ENCODE measurements around the gene PADI3. TPM values are rescaled to one million over a fixed set of nuclear protein-coding genes. Genes with fewer than 3 reads are reported as not detected.

The PADI3 gene
- total and polyA plus RNA-seq, 2 donors (not counting 3 experiments of a cell fraction or from before 2014, with no cell fraction given), result not detected

DNA sequence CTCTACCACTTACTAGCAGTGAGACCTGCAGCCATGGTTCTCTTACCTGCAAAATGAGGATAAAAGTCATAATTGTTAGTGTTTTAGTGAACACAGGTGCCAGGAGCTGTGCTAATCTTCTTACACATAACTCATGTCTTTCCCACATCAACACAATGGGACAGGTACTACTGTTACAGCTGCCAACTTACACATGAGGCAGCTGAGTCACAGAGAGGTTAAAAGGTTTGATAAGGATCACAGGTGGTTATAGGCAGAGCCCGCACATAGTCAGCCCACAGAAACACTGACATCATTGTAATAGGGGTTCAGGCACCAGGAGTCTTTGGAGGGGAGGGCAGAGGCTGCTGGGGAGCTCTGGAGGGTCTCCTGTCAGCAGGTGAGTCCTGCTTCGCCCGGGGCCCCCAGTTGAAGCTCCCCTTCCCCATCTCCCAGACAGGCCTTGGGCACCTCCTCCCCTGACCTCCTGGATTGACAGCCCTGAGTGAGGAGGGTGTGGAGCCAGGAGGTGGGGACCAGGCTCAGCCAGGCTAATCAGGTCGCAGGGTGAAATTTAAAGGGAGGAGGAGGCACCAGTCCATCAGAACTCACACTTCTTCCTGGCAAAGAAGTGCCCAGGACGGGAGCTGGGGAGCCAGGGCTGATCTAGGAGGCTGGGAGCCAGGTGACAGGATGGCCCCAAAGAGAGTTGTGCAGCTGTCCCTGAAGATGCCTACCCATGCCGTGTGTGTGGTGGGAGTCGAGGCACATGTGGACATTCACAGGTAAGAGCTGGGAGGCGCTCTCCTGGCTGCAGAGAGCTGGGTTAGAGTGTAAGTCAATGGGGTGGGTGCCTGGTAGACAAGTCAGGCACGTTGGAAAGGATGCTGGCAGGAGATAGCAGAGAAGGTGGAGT is 44.1 kb upstream of the PADI3 start, which contains the start of gene PADI1:
Gene PADI1, plus strand, starts transcription at position 583 of the 895 bp plus-strand sequence. Its CDS starts 90 bp downstream, at position 673.
- DNase-seq (ENCODE audit: low read depth, low spot score) (no peak), FAIRE-seq (no peak)
- Histone ChIP-seq H3K27ac (ENCODE audit: insufficient read depth, low read depth, low read length) (no peak within 1 kb of the TSS), H3K36me3 (ENCODE audit: control insufficient read depth in 2 of 2, extremely low read depth in 1 of 2, insufficient read depth in 2 of 2, low read length in 2 of 2) (no peaks in the 10 kb centered on the region), H3K9me1 (replicated peaks; ENCODE audit: control insufficient read depth, extremely low read depth, insufficient read depth, low read length) (no peaks in the 10 kb centered on the region), H3K4me2 (ENCODE audit: insufficient read depth, low read length) (no peak within 1 kb of the TSS), H3K9ac (replicated peaks; ENCODE audit: extremely low read depth, insufficient read depth, low read length) (no peak within 1 kb of the TSS), H3K79me2 (ENCODE audit: control insufficient read depth, insufficient read depth, low read length) (no peaks in the 10 kb centered on the region), H3K4me1 (ENCODE audit: control insufficient read depth, extremely low read depth, insufficient read depth, low read length) (no peaks in the 10 kb centered on the region), H4K20me1 (replicated peaks; ENCODE audit: control insufficient read depth, extremely low read depth, insufficient read depth, low read length) (no peaks in the 10 kb centered on the region), H3K27me3 (ENCODE audit: control insufficient read depth in 2 of 2, insufficient read depth in 2 of 2, low read length in 2 of 2) (no peaks in the 10 kb centered on the region), H3K4me3 (replicated peaks in 1 of 3; ENCODE audit: insufficient read depth in 1 of 3, low read depth in 1 of 3, low read length in 3 of 3) (no peak within 1 kb of the TSS), H2AFZ (ENCODE audit: low read depth, low read length) (no peak within 1 kb of the TSS), H3K9me3 (replicated peaks; ENCODE audit: control insufficient read depth, insufficient read depth, low read length) (no peaks in the 10 kb centered on the region)
- intact Hi-C loops (cut with micrococcal nuclease), result no loop called here
- ChIA-PET POLR2A (no interaction called here), CTCF (no interaction called here)
- BruUV-seq (replicated peaks), result no TSS peak
- TF ChIP-seq MYC (IDR thresholded peaks at IDR 0.05; ENCODE audit: low read depth, low read length), result no peak
- TF ChIP-seq, protein P1, sequence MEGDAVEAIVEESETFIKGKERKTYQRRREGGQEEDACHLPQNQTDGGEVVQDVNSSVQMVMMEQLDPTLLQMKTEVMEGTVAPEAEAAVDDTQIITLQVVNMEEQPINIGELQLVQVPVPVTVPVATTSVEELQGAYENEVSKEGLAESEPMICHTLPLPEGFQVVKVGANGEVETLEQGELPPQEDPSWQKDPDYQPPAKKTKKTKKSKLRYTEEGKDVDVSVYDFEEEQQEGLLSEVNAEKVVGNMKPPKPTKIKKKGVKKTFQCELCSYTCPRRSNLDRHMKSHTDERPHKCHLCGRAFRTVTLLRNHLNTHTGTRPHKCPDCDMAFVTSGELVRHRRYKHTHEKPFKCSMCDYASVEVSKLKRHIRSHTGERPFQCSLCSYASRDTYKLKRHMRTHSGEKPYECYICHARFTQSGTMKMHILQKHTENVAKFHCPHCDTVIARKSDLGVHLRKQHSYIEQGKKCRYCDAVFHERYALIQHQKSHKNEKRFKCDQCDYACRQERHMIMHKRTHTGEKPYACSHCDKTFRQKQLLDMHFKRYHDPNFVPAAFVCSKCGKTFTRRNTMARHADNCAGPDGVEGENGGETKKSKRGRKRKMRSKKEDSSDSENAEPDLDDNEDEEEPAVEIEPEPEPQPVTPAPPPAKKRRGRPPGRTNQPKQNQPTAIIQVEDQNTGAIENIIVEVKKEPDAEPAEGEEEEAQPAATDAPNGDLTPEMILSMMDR (IDR thresholded peaks at IDR 0.05; ENCODE audit: extremely low read depth in 1 of 2, insufficient read depth in 1 of 2, low read depth in 1 of 2, low read length in 2 of 2), result no peak
- TF ChIP-seq EZH2 (IDR thresholded peaks at IDR 0.05; ENCODE audit: borderline replicate concordance, low read depth, low read length, severe bottlenecking), result no peak
- no peak for TF ChIP-seq JUN (IDR thresholded peaks at IDR 0.05; ENCODE audit: borderline replicate concordance, insufficient read depth, insufficient read length, low read depth)
- no peak for TF ChIP-seq MAX (IDR thresholded peaks at IDR 0.05; ENCODE audit: insufficient read depth, insufficient read length)
- TF ChIP-seq POLR2A (IDR thresholded peaks at IDR 0.05; ENCODE audit: low read depth, low read length), result no peak
- TF ChIP-seq GATA2 (IDR thresholded peaks at IDR 0.05; ENCODE audit: insufficient read depth, insufficient read length, low read depth, low read length), result no peak
- TF ChIP-seq FOS (IDR thresholded peaks at IDR 0.05; ENCODE audit: borderline replicate concordance, insufficient read depth, low read length), result no peak
- no peak for TF ChIP-seq POLR2AphosphoS5 (IDR thresholded peaks at IDR 0.05; ENCODE audit: insufficient read depth, low read depth, low read length)
- dilution Hi-C loops (cut with MboI; ENCODE audit: extremely low pct_ligation_motif_present, low sequenced_read_pairs), result no loop called here

Measured in endothelial cell of umbilical vein (primary cell).